ENCODE results near the gene GRM5.

DNA sequence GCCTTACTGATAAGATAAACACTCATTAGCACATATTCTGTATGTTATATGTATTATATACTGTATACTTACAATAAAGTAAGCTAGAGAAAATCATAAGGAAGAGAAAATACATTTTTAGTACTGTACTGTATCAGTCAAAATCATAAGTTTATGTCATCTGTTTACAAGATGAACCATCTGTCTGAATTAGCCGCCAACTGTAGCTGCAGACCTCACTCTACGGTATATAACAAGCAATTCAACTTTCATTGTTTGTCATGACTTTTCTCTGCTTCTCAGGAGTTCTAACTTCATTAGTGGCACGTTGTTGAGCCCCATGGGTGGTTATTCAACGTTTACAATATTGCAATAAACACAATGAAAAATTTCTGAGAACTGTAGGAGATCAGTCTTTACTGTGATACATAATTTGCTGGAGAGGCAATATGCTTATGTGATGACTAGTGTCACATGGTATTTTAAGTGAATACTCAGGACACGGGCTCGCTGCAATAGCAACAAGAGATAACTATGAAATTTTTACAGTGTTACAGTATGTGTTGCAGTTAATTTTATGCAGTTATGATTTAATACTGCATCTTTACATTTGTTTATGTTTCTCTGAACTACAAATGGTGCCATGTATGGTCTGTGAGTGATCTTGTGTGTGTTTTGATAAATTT is 596.1 kb downstream of the GRM5 start:
- TF ChIP-seq, protein P1, sequence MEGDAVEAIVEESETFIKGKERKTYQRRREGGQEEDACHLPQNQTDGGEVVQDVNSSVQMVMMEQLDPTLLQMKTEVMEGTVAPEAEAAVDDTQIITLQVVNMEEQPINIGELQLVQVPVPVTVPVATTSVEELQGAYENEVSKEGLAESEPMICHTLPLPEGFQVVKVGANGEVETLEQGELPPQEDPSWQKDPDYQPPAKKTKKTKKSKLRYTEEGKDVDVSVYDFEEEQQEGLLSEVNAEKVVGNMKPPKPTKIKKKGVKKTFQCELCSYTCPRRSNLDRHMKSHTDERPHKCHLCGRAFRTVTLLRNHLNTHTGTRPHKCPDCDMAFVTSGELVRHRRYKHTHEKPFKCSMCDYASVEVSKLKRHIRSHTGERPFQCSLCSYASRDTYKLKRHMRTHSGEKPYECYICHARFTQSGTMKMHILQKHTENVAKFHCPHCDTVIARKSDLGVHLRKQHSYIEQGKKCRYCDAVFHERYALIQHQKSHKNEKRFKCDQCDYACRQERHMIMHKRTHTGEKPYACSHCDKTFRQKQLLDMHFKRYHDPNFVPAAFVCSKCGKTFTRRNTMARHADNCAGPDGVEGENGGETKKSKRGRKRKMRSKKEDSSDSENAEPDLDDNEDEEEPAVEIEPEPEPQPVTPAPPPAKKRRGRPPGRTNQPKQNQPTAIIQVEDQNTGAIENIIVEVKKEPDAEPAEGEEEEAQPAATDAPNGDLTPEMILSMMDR (IDR thresholded peaks at IDR 0.05): no peak
- TF ChIP-seq ZFX (IDR thresholded peaks at IDR 0.05; ENCODE audit: borderline replicate concordance): no peak
